MV-4-11 (cell line): ENCODE data around the gene TEKT3.

Experiments
- DNase-seq: peaks from one replicate; lab custom pipeline; 2025; lab: John Stamatoyannopoulos, UW

TEKT3 gene

GRCh38 chr17:15291674-15292361 lies 49.6 kb downstream of the TEKT3 start:
- no peak for DNase-seq

DNA sequence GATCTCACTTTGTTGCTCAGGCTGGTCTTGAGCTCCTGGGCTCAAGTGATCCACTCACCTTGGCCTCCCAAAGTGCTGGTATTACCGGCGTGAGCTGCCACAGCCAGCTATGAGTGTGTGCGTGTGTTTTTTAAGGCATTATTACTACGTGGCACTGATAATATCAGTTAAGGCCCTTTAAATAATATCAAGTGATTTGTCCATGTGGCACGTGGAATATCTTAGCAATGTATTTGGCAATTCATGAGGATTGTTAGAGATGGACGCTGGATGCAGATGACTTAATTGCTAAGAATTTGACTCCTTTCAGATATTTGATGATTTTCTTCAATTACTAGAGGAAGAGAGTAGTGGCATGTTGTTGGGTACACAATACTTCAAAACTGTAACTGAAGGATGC lies 50.8 kb downstream of the TEKT3 start:
- DNase-seq, result no peak

GRCh38 chr17:15289285-15290183 lies 51.9 kb downstream of the TEKT3 start:
- no peak for DNase-seq

GRCh38 chr17:15288859-15289258 lies 52.5 kb downstream of the TEKT3 start:
- DNase-seq, result no peak

GRCh38 chr17:15287538-15288267 lies 53.7 kb downstream of the TEKT3 start:
- DNase-seq, result no peak

DNA sequence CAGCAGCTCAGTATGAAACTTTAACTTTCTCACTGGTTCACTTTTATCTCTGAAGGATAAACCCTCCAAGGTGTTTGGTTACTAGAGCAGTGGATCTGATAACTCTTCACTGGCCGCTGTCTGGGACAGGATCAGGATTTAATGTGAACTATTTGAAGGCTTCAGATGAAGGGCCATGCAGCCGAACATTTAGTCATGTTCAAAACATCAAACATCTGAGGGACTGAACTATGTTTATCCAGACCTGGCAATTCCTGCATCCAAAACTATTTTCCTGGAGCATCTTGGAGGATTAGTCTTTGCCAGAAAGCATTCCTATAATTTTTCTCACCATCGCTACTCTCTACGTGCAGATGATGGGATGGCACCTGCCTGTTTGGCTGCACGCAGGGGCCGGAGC lies 55.9 kb downstream of the TEKT3 start:
- no peak for DNase-seq

GRCh38 chr17:15284537-15284936 lies 56.9 kb downstream of the TEKT3 start:
- no peak for DNase-seq

GRCh38 chr17:15284107-15284506 lies 57.3 kb downstream of the TEKT3 start:
- DNase-seq, result no peak

GRCh38 chr17:15281909-15282308 lies 59.5 kb downstream of the TEKT3 start:
- no peak for DNase-seq

GRCh38 chr17:15278924-15279477 lies 62.4 kb downstream of the TEKT3 start:
- no peak for DNase-seq

DNA sequence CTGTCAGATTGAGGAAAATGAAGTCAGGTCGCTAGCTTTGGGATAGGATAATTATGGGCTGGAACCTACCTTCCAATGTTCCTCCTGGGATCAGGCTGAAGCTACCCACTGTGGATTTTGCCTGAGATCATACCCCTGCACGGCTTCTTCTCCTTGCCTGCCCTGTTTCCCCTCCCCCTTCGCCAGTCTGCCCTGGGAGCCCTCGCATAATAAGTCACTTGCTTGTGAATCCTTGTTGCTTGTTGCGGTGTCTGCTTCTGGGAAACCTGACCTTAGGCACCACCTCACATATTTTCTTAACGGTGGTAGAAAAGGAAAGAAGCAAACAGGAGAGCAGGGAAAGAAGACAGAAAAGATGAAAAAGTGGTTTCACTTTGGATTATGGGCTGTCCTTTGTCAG lies 63.0 kb downstream of the TEKT3 start:
- no peak for DNase-seq

GRCh38 chr17:15274017-15274416 lies 67.4 kb downstream of the TEKT3 start:
- DNase-seq, result no peak

DNA sequence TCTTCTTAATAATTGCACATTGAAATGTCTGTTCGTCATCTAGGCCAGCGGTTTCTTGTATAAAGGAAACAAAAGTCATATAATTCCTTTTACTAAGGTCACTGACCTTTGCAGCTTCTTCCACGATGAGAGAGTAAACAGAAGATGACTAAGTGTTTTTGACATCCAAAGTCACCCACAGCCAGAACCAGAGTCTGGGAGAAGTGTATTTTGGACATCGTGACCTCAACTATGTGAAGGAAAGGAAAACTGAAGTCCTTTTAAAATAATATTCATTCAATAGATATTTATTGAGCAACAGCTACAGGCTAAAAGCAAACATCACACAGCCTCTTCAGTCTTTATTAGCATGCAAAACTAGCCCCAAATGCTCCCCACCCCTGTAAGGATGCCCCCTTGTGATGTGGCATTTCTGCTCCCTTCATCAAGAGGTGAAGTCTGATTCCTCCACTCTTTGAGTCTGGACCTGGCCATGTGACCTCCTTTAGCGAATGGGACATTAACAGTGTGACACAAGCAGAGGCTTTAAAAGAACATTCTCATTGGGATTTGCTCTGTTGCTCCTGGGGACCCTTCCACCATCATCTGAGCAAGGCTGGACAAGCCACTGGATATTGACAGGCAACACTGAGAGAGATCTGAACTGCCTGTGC lies 68.1 kb downstream of the TEKT3 start:
- peak; percentile 48 for DNase-seq

- no peak for DNase-seq
Measured at GRCh38 chr17:15271741-15272140, 69.7 kb downstream of the TEKT3 start.

GRCh38 chr17:15270628-15271381 lies 70.6 kb downstream of the TEKT3 start:
- peak; percentile 73 for DNase-seq

- DNase-seq, result no peak
Measured at GRCh38 chr17:15269780-15270089, 71.7 kb downstream of the TEKT3 start.

DNA sequence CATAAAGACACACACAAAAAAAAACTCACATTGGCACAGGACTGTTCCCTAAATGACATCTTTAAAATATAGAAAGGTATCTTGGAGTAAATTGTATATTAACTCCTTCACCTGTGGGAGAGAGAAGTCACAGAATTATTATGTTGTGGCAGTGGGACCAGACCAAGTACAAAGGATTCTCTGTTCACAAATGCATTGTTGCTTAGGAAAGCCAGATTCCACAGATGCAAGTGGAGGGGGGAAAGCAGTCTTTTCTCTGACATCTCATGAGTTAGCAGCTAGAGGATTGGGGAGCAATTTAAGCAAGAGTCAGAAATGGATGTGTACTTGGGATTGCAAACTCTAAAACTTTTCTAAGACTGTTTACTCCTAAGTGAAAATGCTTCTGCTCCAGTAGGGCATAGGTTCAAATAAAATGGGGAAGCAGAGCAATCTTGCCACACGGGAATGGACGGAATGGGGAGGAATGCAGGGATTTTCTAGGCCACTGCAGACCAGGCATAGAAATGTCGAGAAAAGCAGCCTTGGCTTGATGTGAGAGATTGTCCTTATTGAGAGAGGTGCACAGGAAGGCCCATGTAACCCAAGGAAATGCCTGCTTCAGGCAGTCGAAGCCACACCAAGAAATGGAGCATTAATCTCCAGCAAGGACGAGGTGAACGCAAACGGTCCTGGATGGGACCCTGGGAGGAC lies 72.2 kb downstream of the TEKT3 start:
- no peak for DNase-seq

DNA sequence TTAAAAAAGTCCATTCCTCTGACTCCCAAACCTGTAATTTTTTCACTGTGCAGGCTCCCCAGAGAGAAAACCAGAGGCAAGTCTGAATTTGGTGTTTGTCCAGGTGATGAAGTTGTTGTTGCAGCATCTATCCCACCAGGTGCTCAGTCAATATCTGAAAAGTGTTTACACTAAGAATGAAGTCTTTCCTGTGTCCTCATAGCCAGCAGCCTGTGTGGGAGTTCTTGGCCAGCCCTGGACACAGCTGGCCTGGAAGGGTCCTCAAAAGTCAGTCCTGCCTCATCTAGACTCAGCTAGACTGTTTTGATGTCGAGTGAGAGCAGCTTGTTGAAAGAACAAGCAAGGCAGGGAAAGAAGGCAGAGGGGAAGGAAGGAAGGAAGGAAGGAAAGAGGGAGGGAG lies 72.9 kb downstream of the TEKT3 start:
- no peak for DNase-seq

GRCh38 chr17:15267996-15268395 lies 73.4 kb downstream of the TEKT3 start:
- no peak for DNase-seq

- peak; percentile 22 for DNase-seq
Measured at GRCh38 chr17:15266325-15267125, 74.9 kb downstream of the TEKT3 start.
